ENCODE measurements around the gene MIP.

Gene MIP

DNA sequence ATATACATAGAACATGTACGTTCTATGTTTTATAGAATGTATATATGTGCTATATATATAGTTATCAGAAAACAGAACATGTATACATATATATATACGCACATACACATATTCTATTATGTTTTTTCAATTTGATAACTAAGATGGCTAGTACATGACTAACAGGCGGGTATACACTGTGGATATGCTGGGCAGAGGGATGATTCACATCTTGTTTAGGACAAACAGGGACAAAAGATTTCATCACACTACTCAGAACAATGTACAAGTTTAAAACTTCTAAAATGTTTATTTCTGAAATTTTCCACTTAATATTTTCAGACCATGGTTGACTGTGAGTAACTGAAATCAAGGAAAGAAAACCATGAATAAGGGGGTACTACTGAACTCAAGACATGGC, 22.6 kb downstream of the MIP start:
- no peak for DNase-seq (ENCODE audit: insufficient read length, low spot score)

GRCh38 chr12:56431288-56431687, 23.2 kb downstream of the MIP start:
- FAIRE-seq (no peak), DNase-seq (ENCODE audit: insufficient read length, low spot score) (no peak)
- no peak for TF ChIP-seq CTCF (IDR thresholded peaks at IDR 0.05; ENCODE audit: insufficient read depth, missing control alignments)

More for the DNA sequence above, 22.6 kb downstream of the MIP start:
- no peak for FAIRE-seq
- no peak for TF ChIP-seq CTCF (IDR thresholded peaks at IDR 0.05; ENCODE audit: insufficient read depth, missing control alignments)

DNA sequence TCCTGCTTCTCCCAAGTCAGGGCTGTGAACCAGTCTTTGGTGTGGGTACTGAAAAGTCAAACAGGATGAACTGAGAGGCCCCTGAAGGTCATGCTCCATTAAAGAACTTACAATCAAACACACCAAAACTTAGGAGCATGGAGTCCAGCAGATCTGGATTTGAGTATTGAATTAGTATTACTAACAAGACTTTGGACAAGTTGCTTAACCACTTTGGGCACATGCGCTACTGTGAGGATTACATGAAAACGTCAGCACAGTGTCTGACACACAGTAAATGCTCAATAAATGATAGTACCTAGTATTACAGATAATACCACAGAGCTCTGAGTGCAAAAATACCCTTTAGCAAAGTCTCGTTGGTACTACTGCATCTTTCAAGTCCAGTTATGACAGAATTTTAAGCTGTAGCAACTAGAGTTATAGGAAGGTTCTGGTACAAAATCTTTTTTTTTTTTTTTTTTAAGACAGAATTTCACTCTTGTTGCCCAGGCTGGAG, 28.5 kb downstream of the MIP start:
- TF ChIP-seq CTCF (IDR thresholded peaks at IDR 0.05; ENCODE audit: insufficient read depth, missing control alignments): no peak
- FAIRE-seq: no peak
- DNase-seq (ENCODE audit: insufficient read length, low spot score): no peak

GRCh38 chr12:56425193-56425592, 29.3 kb downstream of the MIP start:
- DNase-seq (ENCODE audit: insufficient read length, low spot score) (no peak), FAIRE-seq (no peak)
- no peak for TF ChIP-seq CTCF (IDR thresholded peaks at IDR 0.05; ENCODE audit: insufficient read depth, missing control alignments)

DNA sequence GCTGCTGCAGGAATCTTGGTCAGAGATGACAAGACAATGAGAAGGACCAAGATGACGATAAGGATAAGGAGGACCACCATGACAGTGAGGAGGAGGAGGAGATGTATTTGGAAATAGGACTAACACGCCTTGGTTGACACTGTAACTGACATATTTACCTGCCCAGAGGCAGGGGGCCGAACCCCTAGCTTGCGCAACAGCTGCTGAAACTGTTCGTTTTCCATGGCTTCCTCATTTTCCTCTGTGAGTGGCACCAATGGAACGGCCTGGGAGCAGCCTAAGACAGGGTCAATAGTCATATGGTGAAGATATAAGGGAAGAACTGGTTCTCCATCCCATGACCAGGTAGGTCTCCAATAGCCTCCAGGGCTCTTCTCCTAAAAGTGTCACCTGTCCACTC, 34.0 kb downstream of the MIP start:
- DNase-seq (ENCODE audit: insufficient read length, low spot score): no peak
- no peak for FAIRE-seq
- no peak for TF ChIP-seq CTCF (IDR thresholded peaks at IDR 0.05; ENCODE audit: insufficient read depth, missing control alignments)

GRCh38 chr12:56417739-56418138, 36.7 kb downstream of the MIP start:
- no peak for FAIRE-seq
- no peak for TF ChIP-seq CTCF (IDR thresholded peaks at IDR 0.05; ENCODE audit: insufficient read depth, missing control alignments)
- no peak for DNase-seq (ENCODE audit: insufficient read length, low spot score)

DNA sequence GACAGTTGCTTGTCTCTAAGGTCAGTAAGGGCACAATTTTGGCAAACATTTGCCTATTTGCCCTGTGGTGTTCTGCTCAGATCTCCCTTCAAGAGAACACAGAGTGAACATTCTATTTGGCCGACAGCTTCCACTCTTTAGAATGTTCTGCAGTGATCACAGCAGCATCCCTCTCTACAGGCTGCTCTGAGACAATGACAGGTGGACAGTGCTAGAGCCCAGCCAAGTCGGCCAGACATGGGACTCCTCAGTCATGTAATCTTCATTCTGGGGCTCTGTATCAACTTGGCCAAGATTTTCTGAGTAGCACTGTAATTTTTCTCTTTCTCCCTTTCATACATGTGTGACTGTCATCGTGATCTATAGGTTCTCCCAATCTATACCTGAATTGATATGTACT, 40.1 kb downstream of the MIP start:
- no peak for TF ChIP-seq CTCF (IDR thresholded peaks at IDR 0.05; ENCODE audit: insufficient read depth, missing control alignments)
- no peak for DNase-seq (ENCODE audit: insufficient read length, low spot score)
- FAIRE-seq: no peak
